HepG2 (cell line): ENCODE measurements around the gene ARAP1. TPM values are rescaled to one million over a fixed set of nuclear protein-coding genes. Genes with fewer than 3 reads are reported as not detected.
A peak's percentile ranks its signal among the peaks of the same experiment; 100 is the strongest.

Experiments
- ATAC-seq: fragments of 200-7000 bp; cut with Tn5 transposase; 3 replicates; pipeline ENCODE4 v1.9.1; 2020; ENCODE audit warnings: mild to moderate bottlenecking, moderate library complexity
- BruUV-seq: library from RNA; stranded (reverse); fragments of 400-500 nt; replicated peaks from 2 replicates; lab custom pipeline; 2021; lab: Mats Ljungman, UMichigan
- CTCF ChIA-PET: fragments of 300-600 bp; formaldehyde crosslinking; extraction: SDS; loops from one replicate; lab custom pipeline; 2021; ENCODE audit warnings: low total read pairs, inconsistent platforms, low intra/inter-chr PET ratio; lab: Yijun Ruan, JAX
- POLR2A ChIA-PET: fragments of 350-600 bp; sonication (Branson Sonifier 250); formaldehyde crosslinking; loops from one replicate; lab custom pipeline; 2020; ENCODE audit warnings: antibody characterized with exemption, inconsistent platforms; lab: Yijun Ruan, JAX
- DNase-seq: peaks from one replicate; pipeline ENCODE4 v3.0.0-alpha.2; 2015; ENCODE audit warnings: low spot score
- FAIRE-seq: peaks from 3 replicates; lab custom pipeline; 2011; peaks lifted over from hg19 to GRCh38; lab: Jason Lieb, UNC
- H2AFZ ChIP-seq: one replicate; pipeline ENCODE4 v1.6.1; 2011; ENCODE audit warnings: low read length, inconsistent platforms
- H3K27ac ChIP-seq: fragments of 300-600 bp; 3 replicates; pipeline ENCODE4 v1.8.0; 2011; ENCODE audit warnings: mixed run types, mild to moderate bottlenecking, mixed read lengths, low read length, inconsistent platforms; ENCODE audit not compliant: insufficient read depth; ENCODE audit errors: extremely low read length
- H3K27me3 ChIP-seq, 2 experiments: fragments of 200-600 bp in 1 of 2; 2 replicates in 1 of 2; 3 replicates in 1 of 2; pipeline versions ENCODE4 v1.6.0 to v1.8.0; 2011; ENCODE audit warnings: low read length in 2 of 2, mild to moderate bottlenecking in 2 of 2, moderate library complexity in 2 of 2, inconsistent platforms in 1 of 2; ENCODE audit not compliant: insufficient read depth in 2 of 2, control insufficient read depth in 1 of 2
- H3K36me3 ChIP-seq, 2 experiments: fragments of 200-600 bp in 1 of 2; replicated peaks in 1 of 2; 2 replicates in 1 of 2; 3 replicates in 1 of 2; pipeline versions ENCODE4 v1.5.1 to v1.8.0; 2011; ENCODE audit warnings: low read length in 2 of 2, inconsistent platforms in 1 of 2; ENCODE audit not compliant: insufficient read depth in 2 of 2, control insufficient read depth in 1 of 2
- H3K4me1 ChIP-seq: 2 replicates; pipeline ENCODE4 v1.5.1; 2012; ENCODE audit warnings: low read length, inconsistent platforms; ENCODE audit not compliant: insufficient read depth
- H3K4me2 ChIP-seq: 2 replicates; pipeline ENCODE4 v1.6.0; 2011; ENCODE audit warnings: low read depth, low read length, inconsistent platforms
- H3K4me3 ChIP-seq, 3 experiments: fragments of 200-600 bp in 1 of 3; sonication (generic), shearing (Covaris generic) in 1 of 3; replicated peaks in 1 of 3; 2 replicates each; pipeline ENCODE4 v1.5.1; 2011 to 2016; ENCODE audit warnings: low read length in 3 of 3, inconsistent platforms in 2 of 3, low read depth in 2 of 3, mild to moderate bottlenecking in 2 of 3, control low read depth in 1 of 3, mixed read lengths in 1 of 3; ENCODE audit not compliant: insufficient read depth in 1 of 3
- H3K79me2 ChIP-seq: one replicate; pipeline ENCODE4 v1.6.1; 2011; ENCODE audit warnings: low read length, inconsistent platforms; ENCODE audit not compliant: insufficient read depth
- H3K9ac ChIP-seq: 2 replicates; pipeline ENCODE4 v1.6.0; 2011; ENCODE audit warnings: mild to moderate bottlenecking, low read depth, low read length, inconsistent platforms; ENCODE audit not compliant: insufficient read depth
- H3K9me3 ChIP-seq: 2 replicates; pipeline ENCODE4 v1.5.1; 2012; ENCODE audit warnings: mild to moderate bottlenecking, low read length
- H4K20me1 ChIP-seq: 2 replicates; pipeline ENCODE4 v1.6.0; 2011; ENCODE audit warnings: inconsistent platforms, mild to moderate bottlenecking, low read length, moderate library complexity; ENCODE audit not compliant: insufficient read depth
- NR3C1 ChIP-seq: sonication (generic); formaldehyde crosslinking; IDR thresholded peaks from 2 replicates; pipeline ENCODE4 v1.4.0; 2020; ENCODE audit warnings: missing genetic modification reagents
- RFX5 ChIP-seq: IDR thresholded peaks from 2 replicates; pipeline ENCODE4 v1.6.1; 2011; ENCODE audit warnings: low read depth, low read length, improper control_type of control experiment
- SP5 ChIP-seq: IDR thresholded peaks from 2 replicates; pipeline ENCODE4 v1.6.1; 2016; ENCODE audit warnings: low read depth, borderline replicate concordance
- ZNF660 ChIP-seq: sonication (generic); formaldehyde crosslinking; IDR thresholded peaks from 2 replicates; pipeline ENCODE4 v1.5.1; 2020; ENCODE audit warnings: mild to moderate bottlenecking, low read depth, missing genetic modification reagents, borderline replicate concordance
- WGBS: methylation state at CpG from one replicate; pipeline ENCODE4 v1.1.6; 2017; ENCODE audit warnings: low lambda C conversion rate; 5-methylcytosine and 5-hydroxymethylcytosine counted together
- in situ Hi-C: cut with HindIII; loops from 2 replicates; pipeline ENCODE4 v1.10.0; 2017; ENCODE audit warnings: low pct_unique_long_range_greater_than_20kb; ENCODE audit not compliant: extremely low pct_ligation_motif_present
- intact Hi-C: fragments of 100-400 bp; cut with micrococcal nuclease; formaldehyde crosslinking; loops from one replicate; pipeline ENCODE4 v1.10.0; 2022; ENCODE audit not compliant: unreplicated experiment
- polyA plus RNA-seq, 8 experiments: library from polyadenylated mRNA; depleted of rRNA in 3 of 8; stranded (reverse) in 7 of 8; unstranded in 1 of 8; fragments of >200 nt; fragmentation: Illumina TruSeq in 4 of 8; extraction: Trizol in 4 of 8; gene quantifications; 2 replicates each; pipeline versions ENCODE4 v1.2.1 to v1.2.3, GENCODE V29; 2011 to 2016; ENCODE audit warnings: low read depth in 4 of 8, missing spikeins in 1 of 8, mixed read lengths in 1 of 8; ENCODE audit not compliant: insufficient read depth in 1 of 8
- total RNA-seq, 5 experiments: library from RNA; depleted of rRNA; stranded (reverse); fragments of >200 nt; fragmentation: Illumina TruSeq; extraction: Trizol; gene quantifications; 2 replicates each; pipeline ENCODE4 v1.2.3, GENCODE V29; 2016; ENCODE audit warnings: low read depth in 1 of 5
- TF ChIP-seq, protein P1 (sequence below): sonication (generic); formaldehyde crosslinking; IDR thresholded peaks from 2 replicates; pipeline ENCODE4 v1.5.0; 2020; ENCODE audit warnings: missing genetic modification reagents, mild to moderate bottlenecking, borderline replicate concordance
- TF ChIP-seq, protein P2 (sequence below): sonication (generic); formaldehyde crosslinking; IDR thresholded peaks from 2 replicates; pipeline ENCODE4 v1.5.0; 2020; ENCODE audit warnings: mild to moderate bottlenecking, missing genetic modification reagents
- TF ChIP-seq, protein P3 (sequence below): sonication (generic); formaldehyde crosslinking; IDR thresholded peaks from 2 replicates; pipeline ENCODE4 v1.4.0; 2020; ENCODE audit warnings: mild to moderate bottlenecking, missing genetic modification reagents
- TF ChIP-seq, protein P4 (sequence below): sonication (generic); formaldehyde crosslinking; IDR thresholded peaks from 2 replicates; pipeline ENCODE4 v1.8.1; 2023; ENCODE audit warnings: mild to moderate bottlenecking, missing genetic modification reagents, borderline replicate concordance

ARAP1 gene
- total and polyA plus RNA-seq, 2 of the 13 experiments (the other 11 are each of a cell fraction or from before 2014, with no cell fraction given) = 43.2 to 55.5 TPM

DNA sequence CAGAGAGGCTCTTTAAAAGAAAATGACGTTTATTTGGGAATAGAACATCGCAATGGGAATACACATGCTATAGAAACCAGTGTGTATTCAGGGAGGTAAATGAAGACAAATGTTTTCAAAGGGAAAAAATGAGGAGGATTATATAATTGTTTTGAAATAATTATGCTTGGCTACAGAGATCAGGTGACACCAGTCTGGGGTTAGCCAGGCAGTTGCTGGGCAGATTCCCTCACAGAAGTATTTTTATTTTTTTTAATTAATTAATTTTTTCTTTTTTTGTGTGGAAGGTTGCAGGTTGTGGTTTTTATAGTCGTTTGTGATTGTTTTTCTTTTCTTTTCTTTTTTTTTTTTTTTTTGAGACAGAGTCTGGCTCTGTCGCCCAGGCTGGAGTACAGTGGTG, 47.2 kb upstream of the ARAP1 start:
- Histone ChIP-seq H3K9ac (no peak overlapping the region), H3K27me3 (no peaks in the 10 kb centered on the region), H3K4me1 (peaks cover 11% of the 10 kb centered on the region), H4K20me1 (no peaks in the 10 kb centered on the region), H3K79me2 (no peaks in the 10 kb centered on the region), H3K4me2 (no peak overlapping the region), H3K4me3 (no peak overlapping the region), H3K27ac (no peak overlapping the region), H3K36me3 (no peaks in the 10 kb centered on the region), H3K9me3 (no peaks in the 10 kb centered on the region), H2AFZ (no peak overlapping the region)
- ChIA-PET POLR2A (no interaction called here), CTCF (no interaction called here)
- no peak for FAIRE-seq
- TF ChIP-seq, protein P1, sequence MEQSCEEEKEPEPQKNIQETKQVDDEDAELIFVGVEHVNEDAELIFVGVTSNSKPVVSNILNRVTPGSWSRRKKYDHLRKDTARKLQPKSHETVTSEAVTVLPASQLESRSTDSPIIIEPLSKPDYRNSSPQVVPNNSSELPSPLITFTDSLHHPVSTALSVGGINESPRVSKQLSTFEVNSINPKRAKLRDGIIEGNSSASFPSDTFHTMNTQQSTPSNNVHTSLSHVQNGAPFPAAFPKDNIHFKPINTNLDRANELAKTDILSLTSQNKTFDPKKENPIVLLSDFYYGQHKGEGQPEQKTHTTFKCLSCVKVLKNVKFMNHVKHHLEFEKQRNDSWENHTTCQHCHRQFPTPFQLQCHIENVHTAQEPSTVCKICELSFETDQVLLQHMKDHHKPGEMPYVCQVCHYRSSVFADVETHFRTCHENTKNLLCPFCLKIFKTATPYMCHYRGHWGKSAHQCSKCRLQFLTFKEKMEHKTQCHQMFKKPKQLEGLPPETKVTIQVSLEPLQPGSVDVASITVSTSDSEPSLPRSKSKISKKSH (CRISPR knock-in tag) = no peak
- TF ChIP-seq RFX5 = peak; percentile 87
- TF ChIP-seq, protein P2, sequence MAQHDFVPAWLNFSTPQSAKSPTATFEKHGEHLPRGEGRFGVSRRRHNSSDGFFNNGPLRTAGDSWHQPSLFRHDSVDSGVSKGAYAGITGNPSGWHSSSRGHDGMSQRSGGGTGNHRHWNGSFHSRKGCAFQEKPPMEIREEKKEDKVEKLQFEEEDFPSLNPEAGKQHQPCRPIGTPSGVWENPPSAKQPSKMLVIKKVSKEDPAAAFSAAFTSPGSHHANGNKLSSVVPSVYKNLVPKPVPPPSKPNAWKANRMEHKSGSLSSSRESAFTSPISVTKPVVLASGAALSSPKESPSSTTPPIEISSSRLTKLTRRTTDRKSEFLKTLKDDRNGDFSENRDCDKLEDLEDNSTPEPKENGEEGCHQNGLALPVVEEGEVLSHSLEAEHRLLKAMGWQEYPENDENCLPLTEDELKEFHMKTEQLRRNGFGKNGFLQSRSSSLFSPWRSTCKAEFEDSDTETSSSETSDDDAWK (CRISPR knock-in tag) = no peak
- TF ChIP-seq, protein P3, sequence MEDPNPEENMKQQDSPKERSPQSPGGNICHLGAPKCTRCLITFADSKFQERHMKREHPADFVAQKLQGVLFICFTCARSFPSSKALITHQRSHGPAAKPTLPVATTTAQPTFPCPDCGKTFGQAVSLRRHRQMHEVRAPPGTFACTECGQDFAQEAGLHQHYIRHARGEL (CRISPR knock-in tag) = no peak
- intact Hi-C loops = no loop called here
- 61% methylated on average over 4 of the region's 4 CpGs for WGBS
- no TSS peak for BruUV-seq
- DNase-seq = no peak
- in situ Hi-C loops = no loop called here
- ATAC-seq = no peak

DNA sequence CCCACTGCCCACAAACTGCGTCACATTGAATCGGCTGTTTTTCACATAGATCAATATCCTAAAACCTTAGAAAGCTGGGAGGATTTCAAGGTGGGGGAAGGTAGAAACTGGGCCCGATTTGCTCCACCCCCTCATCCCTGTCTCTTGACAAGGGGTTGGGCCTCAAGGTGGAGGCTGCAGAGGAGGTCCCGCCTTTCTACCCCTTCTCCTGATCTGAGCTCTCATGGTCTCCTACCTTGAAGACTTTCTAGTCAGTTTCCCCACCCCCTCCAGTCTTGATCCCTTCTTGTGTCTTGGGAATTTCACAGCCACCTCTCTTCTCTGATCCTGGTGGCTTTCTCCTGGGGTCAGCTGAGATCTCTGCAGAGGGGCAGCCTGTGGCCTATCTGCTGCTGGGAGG, 46.2 kb upstream of the ARAP1 start:
- 54% methylated on average over 4 of the region's 4 CpGs for WGBS
- in situ Hi-C loops = no loop called here
- H4K20me1 ChIP-seq = no peaks in the 10 kb centered on the region
- H3K36me3 ChIP-seq = no peaks in the 10 kb centered on the region
- H3K4me1 ChIP-seq = peaks cover 13% of the 10 kb centered on the region
- POLR2A ChIA-PET = no interaction called here
- TF ChIP-seq NR3C1 = no peak
- TF ChIP-seq ZNF660 = no peak
- TF ChIP-seq, protein P4, sequence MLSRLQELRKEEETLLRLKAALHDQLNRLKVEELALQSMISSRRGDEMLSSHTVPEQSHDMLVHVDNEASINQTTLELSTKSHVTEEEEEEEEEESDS = no peak
- no peak for TF ChIP-seq SP5 (CRISPR knock-in tag)
- TF ChIP-seq, all 625 proteins: peak for 0
- Histone ChIP-seq H3K9ac (no peak overlapping the region), H3K9me3 (no peaks in the 10 kb centered on the region), H3K4me3 (no peak overlapping the region), H3K27me3 (no peaks in the 10 kb centered on the region), H3K27ac (no peak overlapping the region), H2AFZ (no peak overlapping the region), H3K4me2 (no peak overlapping the region), H3K79me2 (no peaks in the 10 kb centered on the region)
- DNase-seq (no peak), FAIRE-seq (no peak), ATAC-seq (no peak)
- BruUV-seq = no TSS peak
- CTCF ChIA-PET = no interaction called here
- intact Hi-C loops = no loop called here
